ENCODE measurements around the gene MFGE8.

DNA sequence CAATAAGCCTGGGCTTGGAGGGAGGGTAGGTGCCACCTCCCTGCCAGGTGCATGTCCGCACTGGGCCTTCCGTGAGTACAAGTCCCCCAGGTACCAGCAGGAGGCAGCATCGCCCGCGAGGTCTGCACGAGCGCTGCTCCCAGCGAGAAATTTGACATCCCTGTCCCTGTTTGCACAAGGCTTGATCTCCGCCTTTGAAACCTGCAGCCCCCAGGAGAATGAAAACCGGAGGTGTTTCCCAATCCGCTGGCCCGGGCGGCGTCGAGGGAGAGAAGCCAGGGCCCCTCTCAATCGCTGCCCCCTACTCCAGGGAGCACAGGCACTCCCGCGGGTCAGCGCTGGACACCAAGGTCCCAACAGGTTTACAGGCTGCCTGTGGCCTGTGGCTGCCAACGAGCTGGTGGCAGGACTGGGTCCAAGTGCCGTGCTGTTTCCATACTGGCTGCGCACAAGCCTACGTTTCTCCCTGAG is 18.8 kb downstream of the MFGE8 start:
- TF ChIP-seq, protein P1, sequence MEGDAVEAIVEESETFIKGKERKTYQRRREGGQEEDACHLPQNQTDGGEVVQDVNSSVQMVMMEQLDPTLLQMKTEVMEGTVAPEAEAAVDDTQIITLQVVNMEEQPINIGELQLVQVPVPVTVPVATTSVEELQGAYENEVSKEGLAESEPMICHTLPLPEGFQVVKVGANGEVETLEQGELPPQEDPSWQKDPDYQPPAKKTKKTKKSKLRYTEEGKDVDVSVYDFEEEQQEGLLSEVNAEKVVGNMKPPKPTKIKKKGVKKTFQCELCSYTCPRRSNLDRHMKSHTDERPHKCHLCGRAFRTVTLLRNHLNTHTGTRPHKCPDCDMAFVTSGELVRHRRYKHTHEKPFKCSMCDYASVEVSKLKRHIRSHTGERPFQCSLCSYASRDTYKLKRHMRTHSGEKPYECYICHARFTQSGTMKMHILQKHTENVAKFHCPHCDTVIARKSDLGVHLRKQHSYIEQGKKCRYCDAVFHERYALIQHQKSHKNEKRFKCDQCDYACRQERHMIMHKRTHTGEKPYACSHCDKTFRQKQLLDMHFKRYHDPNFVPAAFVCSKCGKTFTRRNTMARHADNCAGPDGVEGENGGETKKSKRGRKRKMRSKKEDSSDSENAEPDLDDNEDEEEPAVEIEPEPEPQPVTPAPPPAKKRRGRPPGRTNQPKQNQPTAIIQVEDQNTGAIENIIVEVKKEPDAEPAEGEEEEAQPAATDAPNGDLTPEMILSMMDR (IDR thresholded peaks at IDR 0.05), result peak; percentile 49 to 72 (median 64)
- no peak for TF ChIP-seq EP300 (IDR thresholded peaks at IDR 0.05)
- no peak for TF ChIP-seq POLR2A (IDR thresholded peaks at IDR 0.05)
- no peak for TF ChIP-seq POLR2AphosphoS5 (IDR thresholded peaks at IDR 0.05)
